HG03060 (cell line): Measurements from ENCODE around the gene DNAJC5.

Experiments
- ATAC-seq: cut with Tn5 transposase; IDR thresholded peaks from one replicate; pipeline ENCODE4 v1.9.1; 2021; ENCODE audit warnings: low read depth, moderate number of reproducible peaks; ENCODE audit not compliant: unreplicated experiment

The DNAJC5 gene

GRCh38 chr20:63883201-63883593 is 11.7 kb upstream of the DNAJC5 start:
- ATAC-seq, result no peak

- ATAC-seq, result no peak
Observed at GRCh38 chr20:63884506-63885263, 10.2 kb upstream of the DNAJC5 start.

GRCh38 chr20:63885264-63886053 is 9.5 kb upstream of the DNAJC5 start:
- ATAC-seq, result no peak

GRCh38 chr20:63886054-63886419 is 8.9 kb upstream of the DNAJC5 start:
- ATAC-seq, result no peak

DNA sequence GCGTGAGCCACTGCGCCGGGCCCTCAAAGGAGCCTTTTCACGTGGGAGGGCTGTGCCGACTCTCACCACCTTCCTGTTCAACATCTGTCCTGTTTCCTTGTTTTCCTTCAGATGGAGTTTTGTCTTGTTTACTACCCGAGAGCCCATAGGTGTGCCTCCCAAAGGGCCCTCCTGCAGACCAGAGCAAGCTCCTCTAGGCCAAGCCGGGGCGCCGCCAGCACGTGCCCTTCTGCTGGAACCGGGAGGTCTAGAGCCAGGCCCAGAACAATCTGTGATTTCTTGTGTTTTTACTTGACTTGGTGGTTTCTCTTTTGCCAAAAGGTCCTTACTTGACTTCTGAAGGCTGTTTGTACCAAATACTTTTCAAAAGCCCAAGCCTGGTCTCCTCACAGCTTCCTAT is 8.0 kb upstream of the DNAJC5 start:
- ATAC-seq, result no peak

GRCh38 chr20:63889241-63890200 is 5.4 kb upstream of the DNAJC5 start:
- ATAC-seq, result no peak

- ATAC-seq, result no peak
Observed at GRCh38 chr20:63890201-63890576, 4.7 kb upstream of the DNAJC5 start.

GRCh38 chr20:63890616-63891015 is 4.3 kb upstream of the DNAJC5 start:
- no peak for ATAC-seq

DNA sequence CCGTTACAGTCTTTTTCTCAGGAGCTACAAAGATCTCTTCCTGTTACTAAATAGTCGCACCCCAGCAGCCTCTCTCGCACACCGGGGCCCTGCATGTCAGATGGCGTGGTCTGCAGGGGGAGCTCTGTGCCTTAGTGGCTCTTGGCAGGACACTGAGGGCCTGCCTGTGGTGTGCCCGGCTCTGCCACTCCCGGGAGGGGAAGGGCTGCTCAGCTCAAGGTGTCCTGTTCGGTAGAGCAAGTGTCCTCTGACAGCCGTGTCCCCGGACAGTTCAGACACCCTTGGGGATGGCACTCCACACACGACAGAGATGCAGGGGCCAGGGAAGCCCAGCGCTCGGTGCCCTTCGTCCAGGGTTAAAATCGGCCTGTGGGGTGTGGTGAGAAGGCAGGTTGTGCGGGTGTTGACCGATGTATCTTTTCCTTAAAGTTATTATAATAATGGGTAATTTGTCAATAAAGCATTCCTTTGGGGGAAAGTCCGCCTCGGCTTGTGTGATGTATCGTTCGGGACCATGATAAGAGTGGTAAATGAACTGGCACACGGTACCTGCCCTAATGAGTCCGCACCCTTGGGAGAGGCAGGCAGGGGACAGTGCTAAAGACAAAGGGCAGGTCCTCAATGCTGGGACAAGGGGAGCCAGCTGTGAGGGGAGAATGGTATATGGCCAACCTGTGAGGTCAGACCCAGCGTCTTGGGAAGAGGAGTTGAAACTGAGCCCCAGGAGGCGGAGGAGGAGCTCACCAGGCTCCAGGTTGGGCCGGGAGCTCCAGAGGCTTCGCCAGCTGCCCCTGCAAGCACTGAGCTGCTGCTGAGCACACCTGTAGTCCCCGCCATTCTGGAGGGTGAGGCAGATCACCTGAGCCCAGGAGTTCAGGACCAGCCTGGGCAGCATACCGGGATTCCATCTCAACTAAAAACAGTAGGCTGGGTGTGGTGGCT is 3.6 kb upstream of the DNAJC5 start:
- no peak for ATAC-seq

DNA sequence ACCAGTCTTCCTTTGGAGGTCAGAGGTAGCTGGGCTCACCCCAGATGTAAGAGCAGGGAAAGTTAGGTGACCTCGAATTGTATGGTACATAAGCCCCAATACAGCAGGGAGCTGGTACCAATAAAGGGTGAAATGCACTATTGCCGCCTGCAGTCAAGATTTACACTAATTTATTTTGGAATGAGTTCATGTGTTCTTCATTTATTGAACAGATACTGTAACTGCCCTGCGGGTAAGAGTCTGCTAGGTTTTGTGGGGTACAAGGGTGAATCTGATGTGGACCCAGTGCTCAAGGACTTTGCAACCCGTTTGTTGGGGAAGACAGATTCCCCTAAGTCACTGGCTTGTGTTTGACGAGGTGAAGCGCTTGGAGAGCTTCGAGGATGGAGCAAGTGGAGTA is 2.5 kb upstream of the DNAJC5 start:
- ATAC-seq, result no peak

DNA sequence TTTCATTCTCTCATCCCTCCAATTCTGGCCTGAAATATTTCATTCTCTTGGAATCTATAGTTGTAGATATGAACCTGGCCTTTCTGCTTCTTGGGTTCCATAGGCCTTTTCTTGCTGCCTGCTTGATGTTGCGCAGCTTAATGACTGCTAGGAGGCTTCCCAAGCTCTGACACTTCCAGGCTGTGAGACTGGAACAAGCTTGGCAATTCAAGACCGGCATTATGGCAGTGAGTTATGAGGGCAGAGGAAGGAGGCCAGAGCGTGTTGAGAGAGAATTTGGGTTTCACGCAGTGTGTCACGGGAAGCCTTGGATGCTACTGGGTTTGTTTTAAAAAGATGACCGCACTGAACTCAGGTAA is 948 bp upstream of the DNAJC5 start:
- ATAC-seq, result no peak

DNA sequence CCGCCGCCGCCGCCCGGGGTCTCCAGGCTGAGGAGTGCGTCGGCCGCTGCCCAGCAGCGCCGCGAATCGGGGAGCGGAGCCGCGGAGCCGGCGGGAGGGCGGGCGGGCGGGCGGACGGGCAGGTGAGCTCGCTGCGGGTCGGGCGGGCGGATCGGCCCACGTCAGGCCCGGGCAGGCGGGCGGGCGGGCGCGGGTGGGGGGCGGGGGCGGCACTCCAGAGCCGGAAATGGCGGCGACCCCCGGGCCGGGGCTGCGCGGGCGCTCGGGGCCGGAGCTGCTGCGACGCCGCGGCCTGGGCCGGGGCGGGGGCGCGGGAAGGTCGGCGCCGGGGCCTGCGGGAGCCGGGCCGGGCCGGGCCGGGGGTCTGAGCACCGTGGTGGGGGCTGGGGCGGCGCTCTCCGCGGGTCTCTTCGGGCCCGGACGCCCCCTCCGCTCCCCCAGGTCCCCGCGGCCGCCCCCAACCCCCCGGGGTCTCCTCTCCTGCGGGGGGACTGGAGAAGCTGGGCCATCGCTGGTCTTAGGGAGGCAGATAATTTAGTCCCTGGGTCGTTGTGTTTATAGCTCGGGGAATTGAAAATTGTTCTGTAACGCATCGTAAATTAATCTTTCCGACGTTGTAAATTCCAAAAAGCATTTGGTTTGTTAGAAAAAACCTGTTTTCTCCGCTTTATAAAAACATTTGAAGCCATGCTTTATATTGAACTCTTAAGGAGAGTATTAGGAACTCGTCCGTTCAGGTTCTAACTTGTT is 451 bp downstream of the DNAJC5 start:
- no peak for ATAC-seq

GRCh38 chr20:63895952-63896263 is 982 bp downstream of the DNAJC5 start:
- ATAC-seq, result no peak

DNA sequence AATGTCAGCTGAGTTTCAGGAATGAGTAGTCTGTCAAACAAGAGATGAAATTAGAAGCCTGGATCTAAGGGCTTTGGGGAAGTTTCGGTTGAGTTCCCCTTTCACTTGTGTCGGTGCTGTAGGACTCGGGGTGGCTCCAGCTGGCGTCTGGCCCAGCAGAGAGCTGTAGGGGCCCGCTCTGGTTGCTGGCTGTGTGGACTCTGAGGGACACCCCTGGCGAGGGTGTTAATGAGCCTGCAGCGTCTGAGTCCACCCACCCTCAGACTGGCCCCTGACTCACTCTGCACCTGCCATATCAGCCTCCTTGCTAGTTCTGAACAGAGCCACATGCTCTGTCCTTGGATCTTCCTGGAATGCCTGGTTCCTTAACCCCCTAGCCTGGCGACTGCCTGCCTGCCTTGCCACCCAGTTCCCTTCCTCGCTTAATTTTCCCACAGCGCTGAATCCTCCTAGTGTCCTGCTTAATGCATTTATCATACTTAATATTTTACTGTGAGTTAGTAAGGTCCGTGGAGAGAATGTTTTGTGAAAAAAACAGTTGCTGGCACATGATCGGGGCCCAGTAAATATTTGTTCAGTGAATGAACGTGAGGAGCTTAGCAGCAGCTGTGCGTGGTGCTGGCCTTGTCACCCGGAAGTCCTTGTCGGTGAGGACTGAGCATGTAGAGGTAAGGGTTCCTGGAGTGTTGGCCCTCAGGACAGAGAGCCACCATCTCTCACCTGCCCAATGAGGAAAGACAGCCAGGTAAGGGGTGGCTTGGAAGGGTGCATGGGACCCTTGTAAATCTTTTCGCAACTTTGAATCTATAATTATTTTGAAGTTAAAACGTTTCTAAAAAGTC is 1.6 kb downstream of the DNAJC5 start:
- ATAC-seq, result no peak

DNA sequence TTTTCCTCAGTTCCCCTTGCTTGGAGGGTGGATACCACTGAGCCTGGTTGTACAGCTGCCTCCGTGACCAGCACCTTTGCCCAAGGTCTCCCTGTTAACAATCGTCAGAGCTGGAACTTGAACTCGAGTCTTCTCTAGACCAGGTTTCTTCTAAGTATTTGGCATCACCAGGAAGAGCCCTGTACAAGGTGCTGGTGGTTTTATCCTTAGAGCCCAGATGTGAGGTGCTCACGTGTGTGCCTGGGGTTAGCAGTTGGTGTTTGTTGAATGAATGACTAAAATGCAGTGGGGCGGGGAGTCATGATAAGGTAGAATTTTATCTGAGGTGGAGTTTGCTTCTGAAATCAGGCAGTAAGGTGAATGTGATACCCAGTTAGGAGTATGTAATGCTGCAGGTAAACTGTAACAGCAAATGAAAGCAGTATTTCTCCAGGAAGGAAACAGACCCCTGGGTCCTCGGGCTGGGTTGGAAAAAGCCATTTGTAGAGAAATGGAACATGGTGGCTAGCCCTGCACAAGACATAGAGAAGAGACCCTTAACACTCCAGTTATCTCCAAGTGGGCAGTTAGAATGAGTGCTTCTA is 3.1 kb downstream of the DNAJC5 start:
- ATAC-seq, result no peak

GRCh38 chr20:63898882-63899558 is 4.1 kb downstream of the DNAJC5 start:
- no peak for ATAC-seq

- no peak for ATAC-seq
Observed at GRCh38 chr20:63900413-63900812, 5.5 kb downstream of the DNAJC5 start.
